Hematopoietic multipotent progenitor cell treated with erythropoietin and hydrocortisone succinate and interleukin-3 and kit ligand, for 17 days (in vitro differentiated cells): ENCODE measurements around the gene HES2.
"Not testable (repeated sequence)": the region's sequence is repeated elsewhere in the genome, so short reads cannot be mapped to it uniquely, and the experiment has no call there.

Experiments
- DNase-seq: peaks from one replicate; pipeline ENCODE4 v3.0.0-alpha.2; 2015; ENCODE audit warnings: low spot score

HES2 gene

GRCh38 chr1:6418668-6419396 lies 887 bp downstream of the HES2 start:
- DNase-seq, result no peak

- DNase-seq, result no peak
Measured at GRCh38 chr1:6417961-6418667, 1.6 kb downstream of the HES2 start.

- DNase-seq, result no peak
Measured at GRCh38 chr1:6416906-6417305, 2.8 kb downstream of the HES2 start.

DNA sequence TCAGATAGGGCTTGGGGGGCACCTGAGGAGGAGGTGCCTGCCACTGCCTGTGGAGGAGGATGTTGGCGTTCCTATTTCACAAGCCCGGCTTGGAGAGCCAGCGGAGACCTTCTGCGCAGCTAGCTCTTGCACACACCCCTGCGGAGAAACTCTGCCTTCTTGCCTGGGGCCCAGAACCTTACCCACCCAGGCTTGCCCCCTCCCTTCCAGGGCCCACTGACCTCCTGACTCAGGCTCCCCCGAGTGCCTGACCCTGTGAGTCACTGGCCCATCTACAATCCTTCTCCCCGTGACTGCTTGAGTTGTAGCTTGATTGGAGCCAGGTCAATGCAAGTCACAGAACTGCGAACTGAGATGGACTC lies 3.4 kb downstream of the HES2 start:
- DNase-seq, result no peak

DNA sequence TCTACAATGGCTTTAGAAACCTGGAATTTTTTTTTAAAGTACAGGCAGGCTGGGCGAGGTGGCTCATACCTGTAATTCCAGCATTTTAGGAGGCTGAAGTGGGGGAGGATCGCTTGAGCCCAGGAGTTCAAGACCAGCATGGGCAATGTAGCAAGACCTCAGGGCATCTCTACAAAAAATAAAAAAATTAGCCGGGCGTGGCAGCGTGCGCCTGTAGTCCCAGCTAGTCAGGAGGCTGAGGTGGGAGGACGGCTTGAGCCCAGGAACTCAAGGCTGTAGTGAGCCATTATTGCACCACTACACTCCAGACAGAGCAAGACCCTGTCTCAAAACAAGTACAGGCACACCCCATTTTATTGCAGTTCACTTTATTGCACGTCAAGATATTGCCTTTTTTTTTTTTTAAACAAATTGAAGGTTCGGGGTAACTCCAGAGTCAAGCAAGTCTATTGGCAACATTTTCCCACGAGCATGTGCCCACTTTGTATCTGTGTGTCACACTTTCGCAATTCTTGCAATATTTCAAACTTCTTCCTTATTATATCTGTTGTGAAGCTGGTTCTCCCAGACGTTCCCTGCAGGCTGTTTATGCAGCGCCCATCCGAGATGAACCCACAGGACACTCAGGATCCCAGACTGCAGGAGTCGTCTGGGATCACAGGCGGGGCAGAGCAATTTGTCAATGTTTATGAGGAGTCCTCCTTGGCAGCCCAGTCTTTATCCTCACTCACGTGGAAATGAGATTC lies 4.7 kb downstream of the HES2 start:
- DNase-seq, result no peak

GRCh38 chr1:6414443-6414844 lies 5.3 kb downstream of the HES2 start:
- no peak for DNase-seq

DNA sequence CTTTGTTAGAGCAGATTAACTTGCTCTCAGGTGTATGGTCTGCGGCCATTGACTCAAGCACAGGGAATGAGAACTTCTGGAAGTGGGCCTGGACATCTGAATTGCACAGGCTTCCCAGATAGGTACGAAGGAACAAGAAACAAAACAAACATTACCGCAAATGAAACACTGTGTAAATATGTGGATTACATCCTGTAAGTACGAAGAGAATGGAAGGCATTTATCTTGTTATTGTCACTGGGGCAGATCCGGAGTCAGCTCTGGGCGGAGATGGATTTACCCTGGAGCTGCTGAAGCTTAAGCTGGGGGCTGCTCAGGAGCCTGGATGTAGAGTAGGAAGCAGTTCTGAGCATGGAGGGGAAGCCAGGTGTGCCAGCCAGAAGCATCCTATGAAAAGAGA lies 6.8 kb downstream of the HES2 start:
- DNase-seq, result no peak

DNA sequence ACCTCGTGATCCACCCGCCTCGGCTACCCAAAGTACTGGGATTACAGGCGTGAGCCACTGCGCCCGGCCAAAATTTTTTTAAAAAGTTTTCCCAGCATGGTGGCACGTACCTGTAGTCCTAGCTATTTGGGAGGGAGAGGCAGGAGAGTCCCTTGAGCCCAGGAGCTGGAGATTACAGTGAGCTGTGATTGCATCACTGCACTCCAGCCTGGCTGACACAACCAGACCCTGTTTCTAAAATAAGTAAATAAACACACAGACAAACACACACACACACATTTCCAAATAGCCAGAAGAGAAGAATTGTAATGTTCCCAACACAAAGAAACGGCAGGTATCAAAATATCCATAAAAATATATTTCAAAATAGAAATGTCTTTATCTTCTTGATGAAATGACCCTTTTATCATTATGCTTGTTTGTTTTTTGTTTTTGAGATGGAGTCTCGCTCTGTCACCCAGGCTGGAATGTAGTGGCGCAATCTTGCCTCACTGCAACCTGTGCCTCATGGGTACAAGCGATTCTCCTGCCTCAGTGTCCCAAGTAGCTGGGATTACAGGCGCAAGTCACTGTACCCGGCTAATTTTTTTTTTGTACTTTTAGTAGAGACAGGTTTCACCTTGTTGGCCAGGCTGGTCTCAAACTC lies 9.3 kb downstream of the HES2 start:
- DNase-seq, result no peak

- DNase-seq, result no peak
Measured at GRCh38 chr1:6409733-6410132, 10.0 kb downstream of the HES2 start.

DNA sequence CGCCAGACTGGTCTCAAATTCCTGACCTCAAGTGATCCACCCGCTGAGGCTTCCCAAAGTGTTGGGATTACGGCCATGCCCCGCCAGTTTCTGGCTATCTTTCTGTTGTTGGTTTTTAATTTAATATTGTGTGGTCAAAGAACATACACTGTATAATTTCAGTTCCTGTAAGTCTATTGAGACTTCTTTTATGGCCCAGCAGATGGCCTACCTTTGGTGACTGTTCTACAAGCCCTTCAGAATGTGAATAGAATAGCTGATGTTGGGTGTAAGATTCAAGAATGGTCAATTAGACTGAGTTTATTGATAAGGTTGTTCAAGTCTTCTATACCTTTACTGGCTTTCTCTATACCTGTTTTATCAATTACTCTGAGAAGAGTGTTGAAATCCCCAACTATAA lies 10.7 kb downstream of the HES2 start:
- no peak for DNase-seq

GRCh38 chr1:6408023-6408422 lies 11.7 kb downstream of the HES2 start:
- DNase-seq, result no peak

DNA sequence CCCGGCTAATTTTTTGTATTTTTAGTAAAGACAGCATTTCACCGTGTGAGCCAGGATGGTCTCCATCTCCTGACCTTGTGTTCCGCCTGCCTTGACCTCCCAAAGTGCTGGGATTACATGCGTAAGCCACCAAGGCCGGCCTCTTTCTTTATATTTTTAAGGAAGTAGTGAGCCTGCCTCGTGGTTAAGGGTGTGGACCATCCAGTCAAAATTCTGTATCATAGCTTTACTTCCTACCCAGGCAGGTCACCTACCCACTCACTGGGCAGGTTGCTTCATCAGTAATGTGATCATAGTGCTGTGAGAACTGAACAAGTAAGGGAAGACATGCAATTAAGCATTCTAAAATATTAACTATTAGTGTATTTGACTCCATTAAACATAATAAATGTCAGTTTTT lies 18.0 kb downstream of the HES2 start:
- no peak for DNase-seq

DNA sequence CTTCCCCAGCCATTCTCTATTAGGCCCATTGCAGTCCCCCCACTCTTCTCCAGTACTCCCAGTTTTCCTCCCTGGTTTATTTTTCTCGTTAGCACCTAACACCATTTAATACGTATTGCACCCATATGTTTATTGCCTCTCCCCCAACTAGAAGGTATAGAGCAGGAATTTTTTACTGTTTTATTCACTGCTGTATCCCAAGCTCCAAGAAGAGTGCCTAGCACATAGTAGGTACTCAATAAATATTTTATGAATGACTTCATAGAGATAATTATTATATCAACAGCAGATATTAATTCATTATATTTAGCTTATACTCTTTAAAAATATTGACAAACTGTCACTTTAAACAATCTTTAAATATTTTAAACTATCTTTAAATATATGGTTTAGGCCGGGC lies 20.4 kb downstream of the HES2 start:
- DNase-seq, result no peak

DNA sequence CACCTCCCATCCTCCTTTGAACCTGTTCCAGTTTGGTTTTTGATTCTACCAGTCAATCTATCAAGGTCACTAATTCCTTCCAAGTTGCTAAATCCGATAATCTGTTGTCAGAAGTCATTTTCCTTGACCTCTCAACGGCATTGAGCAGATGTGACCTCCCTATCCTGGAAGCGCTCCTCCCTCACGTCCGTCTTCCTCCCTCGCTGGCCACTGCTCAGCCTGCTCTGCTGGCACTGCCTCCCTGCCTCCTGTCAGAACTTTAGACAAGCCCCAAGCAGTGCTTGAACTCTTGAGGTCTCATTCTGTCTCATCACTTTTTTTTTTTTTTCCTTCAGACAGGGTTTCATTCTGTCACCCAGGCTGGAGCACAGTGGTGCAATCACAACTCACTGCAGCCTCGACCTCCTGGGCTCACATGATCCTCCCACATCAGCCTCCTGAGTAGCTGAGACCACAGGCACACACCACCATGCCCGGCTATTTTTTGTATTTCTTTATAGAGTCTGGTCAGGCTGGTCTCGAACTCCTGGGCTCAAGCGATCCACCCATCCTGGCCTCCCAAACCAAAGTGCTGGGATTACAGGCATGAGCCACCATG lies 21.8 kb downstream of the HES2 start:
- DNase-seq, result no peak

DNA sequence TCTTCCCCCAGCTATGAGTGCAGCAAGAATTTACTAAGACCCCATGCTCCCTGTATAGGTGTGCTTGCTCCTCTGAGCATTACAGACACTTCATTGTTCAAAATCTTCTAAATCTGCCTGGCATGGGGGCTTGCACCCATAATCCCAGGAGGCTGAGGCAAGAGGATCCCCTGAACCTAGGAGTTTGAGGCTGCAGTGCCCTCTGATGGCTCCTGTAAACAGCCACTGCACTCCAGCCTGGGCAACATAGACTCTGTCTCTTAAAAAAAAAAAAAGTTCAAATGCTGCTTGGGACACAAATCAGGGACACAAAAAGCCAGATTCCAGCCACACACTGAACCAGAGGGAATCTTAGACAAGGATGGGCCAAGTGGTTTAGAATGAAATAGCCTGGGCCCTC lies 22.7 kb downstream of the HES2 start:
- DNase-seq, result no peak

DNA sequence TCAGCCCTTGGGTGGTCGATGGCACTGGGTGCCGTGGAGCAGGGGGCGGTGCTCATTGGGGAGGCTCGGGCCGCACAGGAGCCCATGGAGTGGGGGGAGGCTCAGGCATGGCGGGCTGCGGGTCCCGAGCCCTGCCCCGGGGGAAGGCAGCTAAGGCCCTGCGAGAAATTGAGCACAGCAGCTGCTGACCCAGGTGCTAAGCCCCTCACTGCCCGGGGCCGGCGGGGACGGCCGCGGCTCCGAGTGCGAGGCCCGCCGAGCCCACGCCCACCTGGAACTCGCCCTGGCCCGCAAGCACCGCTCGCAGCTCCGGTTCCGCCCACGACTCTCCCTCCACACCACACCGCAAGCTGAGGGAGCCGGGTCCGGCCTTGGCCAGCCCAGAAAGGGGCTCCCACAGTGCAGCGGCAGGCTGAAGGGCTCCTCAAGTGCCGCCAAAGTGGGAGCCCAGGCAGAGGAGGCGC lies 23.9 kb downstream of the HES2 start:
- not testable (repeated sequence) for DNase-seq

DNA sequence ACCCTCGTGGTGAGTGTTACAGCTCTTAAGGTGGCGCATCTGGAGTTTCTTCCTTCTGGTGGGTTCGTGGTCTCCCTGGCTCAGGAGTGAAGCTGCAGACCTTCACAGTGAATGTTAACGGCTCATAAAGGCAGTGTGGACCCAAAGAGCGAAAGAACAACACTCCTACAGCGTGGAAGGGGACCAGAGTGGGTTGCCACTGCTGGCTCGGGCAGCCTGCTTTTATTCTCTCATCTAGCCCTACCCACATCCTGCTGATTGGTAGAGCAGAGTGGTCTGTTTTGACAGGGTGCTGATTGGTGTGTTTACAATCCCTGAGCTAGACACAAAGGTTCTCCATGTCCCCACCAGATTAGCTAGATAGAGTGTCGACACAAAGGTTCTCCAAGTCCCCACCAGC lies 24.6 kb downstream of the HES2 start:
- DNase-seq, result not testable (repeated sequence)

DNA sequence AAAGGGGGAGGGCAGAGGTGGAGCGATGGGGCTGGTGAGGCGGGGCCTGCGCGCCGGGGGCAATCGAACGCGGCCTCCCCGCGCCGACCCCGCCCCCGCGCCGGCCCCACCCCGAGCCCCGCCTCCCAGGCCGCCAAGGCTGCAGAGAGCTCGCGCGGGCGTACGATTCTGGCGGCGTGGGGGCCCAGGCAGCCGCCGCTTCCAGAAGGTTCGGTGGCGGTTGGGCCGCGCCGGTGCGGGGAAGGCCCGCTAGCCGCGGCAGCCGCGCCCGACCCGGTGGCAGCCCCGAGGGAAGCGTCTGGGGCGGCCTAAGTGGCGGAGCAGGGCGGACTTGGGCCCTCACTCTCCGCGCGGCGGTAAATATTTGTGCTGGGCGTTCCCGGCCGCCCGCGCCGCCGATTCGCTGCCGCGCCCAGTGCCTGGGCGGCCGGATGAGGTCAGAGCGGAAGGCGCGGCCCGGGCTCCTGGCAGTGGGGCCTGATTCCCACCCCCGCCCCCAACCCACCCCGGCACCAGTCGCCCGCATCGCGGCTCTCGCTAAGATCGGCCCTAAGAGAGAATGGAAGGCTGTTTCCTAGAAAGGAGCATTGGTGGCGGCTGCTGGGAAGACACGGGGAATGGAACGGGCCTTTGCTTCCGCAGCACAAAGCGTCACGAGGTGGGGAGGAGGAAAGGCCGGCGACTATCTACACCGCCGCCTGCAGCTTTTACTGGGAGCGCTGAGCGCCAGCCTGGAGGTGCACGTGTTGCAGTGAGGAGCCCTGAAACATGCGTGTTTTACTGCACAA lies 26.1 kb downstream of the HES2 start, which contains the start of gene ACOT7:
ACOT7 (minus strand) TSS at position 368 of the 788 bp plus-strand sequence. CDS start 368 bp downstream, outside the sequence.
- peak; percentile 82 for DNase-seq

DNA sequence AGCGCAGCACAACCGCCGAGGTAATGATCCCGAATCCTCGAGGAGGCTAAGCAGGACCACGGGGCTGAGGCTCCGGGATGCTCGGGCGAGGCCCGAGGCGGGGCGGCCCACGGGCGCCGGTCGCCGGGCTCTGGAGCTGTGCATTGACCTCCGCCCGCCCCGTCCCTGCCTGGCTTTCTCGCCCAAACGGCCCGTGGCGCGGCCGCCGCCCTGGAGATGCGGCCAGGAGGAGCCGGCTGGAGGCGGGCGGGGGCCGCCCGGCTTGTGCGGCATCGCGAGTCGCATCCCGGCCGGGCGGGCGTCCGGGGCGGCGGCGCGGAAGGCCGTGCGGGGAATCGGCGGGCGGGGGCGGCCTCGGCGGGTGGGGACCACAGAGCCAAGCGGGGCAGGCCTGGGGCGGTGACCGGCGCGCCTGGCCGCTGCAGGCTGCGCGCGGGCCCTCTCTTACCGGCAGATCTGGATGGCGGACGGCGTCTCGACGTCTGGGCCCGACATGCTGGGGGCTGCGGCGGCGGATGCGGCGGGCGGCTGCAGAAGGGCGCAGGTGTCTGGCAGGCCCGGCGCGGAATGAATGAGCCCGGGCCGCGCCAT lies 26.8 kb downstream of the HES2 start:
- DNase-seq, result no peak

DNA sequence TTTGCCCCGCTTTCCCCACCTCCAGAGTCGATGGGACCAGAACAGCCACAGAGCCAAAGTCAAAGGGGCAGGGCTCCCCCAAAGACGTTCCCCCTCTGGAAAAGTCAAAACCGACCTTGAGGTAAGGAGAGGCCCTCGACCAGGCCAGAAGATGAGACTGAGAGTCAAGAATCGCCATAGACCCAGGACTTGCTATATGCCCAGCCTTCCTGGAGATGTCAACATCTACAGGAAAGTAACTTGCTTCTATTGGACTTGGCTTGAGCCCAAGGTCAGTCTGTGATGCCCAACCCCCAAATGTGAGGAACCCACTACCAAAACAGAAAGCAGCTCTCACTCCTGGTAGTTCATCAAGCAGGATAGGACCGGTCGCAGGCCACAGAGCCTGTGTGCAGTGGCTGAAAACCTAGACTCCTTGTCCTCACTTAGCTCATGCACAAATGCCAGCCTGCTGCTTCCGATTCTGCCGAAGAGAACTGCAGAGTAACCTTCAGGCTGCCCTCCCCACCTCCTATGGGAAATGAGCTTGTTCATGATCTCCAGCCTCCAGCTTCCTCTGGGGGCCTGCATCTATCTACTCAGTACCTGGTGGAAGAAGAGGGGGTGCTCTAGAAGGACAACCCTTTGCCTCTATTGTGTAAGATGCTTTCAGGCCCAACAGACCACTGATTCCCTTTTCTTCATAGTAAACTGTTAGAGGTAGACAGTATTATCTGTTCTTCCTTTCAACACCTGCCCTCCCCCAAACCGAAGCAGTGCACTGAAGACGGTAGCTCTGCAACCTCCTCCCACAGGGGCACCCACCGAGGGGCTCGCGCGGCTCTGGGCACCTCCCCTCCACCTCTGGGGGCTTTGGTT lies 27.5 kb downstream of the HES2 start:
- DNase-seq, result no peak
